DMS153 (cell line): ENCODE results near the gene ATL2.

Source experiments
- DNase-seq: peaks from one replicate; lab custom pipeline; 2025; lab: John Stamatoyannopoulos, UW

The ATL2 gene

DNA sequence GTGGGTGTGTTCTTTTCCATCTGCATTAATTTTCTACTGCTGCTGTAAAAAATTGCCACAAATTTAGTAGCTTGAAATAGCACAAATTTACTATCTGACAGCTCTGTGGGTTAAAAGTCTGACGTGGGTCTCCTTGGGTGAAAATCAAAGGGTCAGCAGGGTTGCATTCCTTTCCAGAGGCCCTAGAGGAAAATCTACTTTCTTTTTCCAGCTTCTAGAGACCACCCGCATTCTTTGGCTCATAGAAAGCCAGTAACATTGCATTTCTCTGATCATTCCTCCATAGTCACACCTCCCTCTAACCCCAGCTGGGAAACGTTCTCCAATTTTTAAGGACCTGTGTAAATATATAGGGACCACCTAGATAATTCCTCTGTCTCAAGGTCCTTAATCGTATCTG, 128.8 kb downstream of the ATL2 start:
- DNase-seq, result no peak

DNA sequence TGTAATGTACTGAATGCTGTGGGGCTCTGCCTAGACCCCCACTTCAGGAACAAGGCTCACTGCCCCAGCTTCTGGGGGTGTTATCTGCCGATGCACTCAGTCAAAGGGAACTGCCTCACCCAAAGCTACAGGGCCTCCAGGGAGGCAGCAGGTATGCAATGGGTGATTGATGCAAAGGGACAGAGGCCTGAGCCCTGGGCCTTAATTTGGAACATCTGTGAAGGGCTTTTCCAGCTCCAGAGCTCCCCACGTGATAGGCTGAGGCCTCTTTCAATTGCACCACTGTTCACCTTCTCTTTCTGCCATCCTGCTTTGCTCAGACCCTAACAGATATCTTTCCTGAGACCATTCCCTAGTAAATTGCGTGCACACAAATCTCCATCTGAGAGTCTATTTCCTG, 131.0 kb downstream of the ATL2 start:
- DNase-seq, result no peak

DNA sequence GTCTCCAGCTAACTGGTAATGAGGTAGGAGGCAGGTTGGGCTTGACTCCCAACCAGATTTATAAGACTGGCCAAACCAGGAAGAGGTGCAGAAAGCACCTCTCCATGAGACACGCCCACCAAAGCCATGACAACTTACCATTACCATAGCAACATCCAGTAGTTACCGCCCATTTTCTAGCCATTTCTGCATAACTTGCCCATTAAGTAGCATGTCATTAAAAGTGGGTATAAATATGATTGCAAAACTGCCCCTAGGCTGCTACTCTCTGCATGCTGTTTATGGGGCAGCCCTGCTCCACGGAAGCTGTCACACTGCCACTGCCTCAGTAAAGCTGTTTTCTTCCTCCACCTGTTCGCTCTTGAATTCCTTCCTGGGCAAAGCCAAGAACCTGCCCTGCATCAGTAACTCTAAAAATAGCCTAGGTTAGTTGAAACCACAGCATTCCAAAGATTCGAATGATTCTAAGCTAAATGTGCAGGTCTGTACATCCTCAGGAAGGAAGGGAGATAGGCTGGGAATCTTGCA, 131.9 kb downstream of the ATL2 start:
- DNase-seq, result peak; percentile 60

DNA sequence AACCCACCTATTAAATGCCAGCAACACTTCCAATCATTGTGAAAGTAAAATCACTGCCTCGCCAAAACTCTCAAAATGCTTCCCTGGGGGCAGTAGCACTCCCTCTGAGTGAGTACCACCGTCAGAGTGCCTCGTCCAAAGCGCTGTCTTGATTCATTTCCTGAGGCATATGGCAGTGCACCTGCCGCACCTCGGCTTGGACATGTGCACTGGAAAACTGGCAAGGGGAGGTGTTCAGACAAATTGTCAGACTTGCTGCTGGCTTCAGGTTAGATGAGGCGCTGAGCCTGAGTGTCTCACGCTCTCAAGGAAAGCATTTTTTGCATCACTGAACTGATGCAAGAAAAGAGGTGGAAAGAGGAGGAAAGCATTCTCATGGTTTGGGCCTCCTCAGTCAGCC, 132.8 kb downstream of the ATL2 start:
- DNase-seq, result no peak
